Measurements from ENCODE around the gene WDR18.

Gene WDR18

GRCh38 chr19:1008268-1009040 is 24.3 kb downstream of the WDR18 start:
- Histone ChIP-seq H3K4me1 (ENCODE audit: insufficient read depth, low read length, poor library complexity, severe bottlenecking) (no peaks in the 10 kb centered on the region), H3K9me3 (ENCODE audit: insufficient read depth, low read depth, low read length) (no peaks in the 10 kb centered on the region), H3K9ac (ENCODE audit: low read depth, low read length, poor library complexity, severe bottlenecking) (no peak overlapping the region), H4K20me1 (ENCODE audit: insufficient read depth, low read length, poor library complexity, severe bottlenecking) (peaks cover 3% of the 10 kb centered on the region), H3K9me2 (replicated peaks; ENCODE audit: low read depth, low read length) (no peaks in the 10 kb centered on the region), H3K36me3 (ENCODE audit: insufficient read depth, low read length) (peaks cover 21% of the 10 kb centered on the region; the same call in 1 of the 2 replicates), H3K27me3 (ENCODE audit: insufficient read depth, low read length, poor library complexity, severe bottlenecking) (no peaks in the 10 kb centered on the region), H3K4me2 (ENCODE audit: low read depth, low read length, poor library complexity, severe bottlenecking) (no peak overlapping the region), H3F3A (ENCODE audit: low read depth) (no peaks in the 10 kb centered on the region), H3K4me3 (ENCODE audit: low read length, poor library complexity, severe bottlenecking) (no peak overlapping the region), H2AFZ (ENCODE audit: low read length) (no peak overlapping the region), H3K79me2 (ENCODE audit: insufficient read depth, low read length) (peaks cover 2% of the 10 kb centered on the region; the same call in 1 of the 2 replicates)
- TF ChIP-seq CTCF (conservative IDR thresholded peaks at IDR 0.05; ENCODE audit: low read length): no peak

- peaks cover 11% of the 10 kb centered on the region; the same call in 1 of the 2 replicates for H3K79me2 ChIP-seq (ENCODE audit: insufficient read depth, low read length)
- no peaks in the 10 kb centered on the region for H3K27me3 ChIP-seq (ENCODE audit: insufficient read depth, low read length, poor library complexity, severe bottlenecking)
- TF ChIP-seq CTCF (conservative IDR thresholded peaks at IDR 0.05; ENCODE audit: low read length) (no peak), EZH2phosphoT487 (IDR thresholded peaks at IDR 0.05; ENCODE audit: borderline replicate concordance) (no peak)
- H3K36me3 ChIP-seq (ENCODE audit: insufficient read depth, low read length): peaks cover 28% of the 10 kb centered on the region; the same call in 1 of the 2 replicates
- H2AFZ ChIP-seq (ENCODE audit: low read length): no peak overlapping the region
- no peak overlapping the region for H3K4me3 ChIP-seq (ENCODE audit: low read length, poor library complexity, severe bottlenecking)
- H3K4me1 ChIP-seq (ENCODE audit: insufficient read depth, low read length, poor library complexity, severe bottlenecking): no peaks in the 10 kb centered on the region
- peaks cover 11% of the 10 kb centered on the region for H4K20me1 ChIP-seq (ENCODE audit: insufficient read depth, low read length, poor library complexity, severe bottlenecking)
- no peak overlapping the region for H3K4me2 ChIP-seq (ENCODE audit: low read depth, low read length, poor library complexity, severe bottlenecking)
- no peaks in the 10 kb centered on the region for H3K9me3 ChIP-seq (ENCODE audit: insufficient read depth, low read depth, low read length)
- no peak overlapping the region for H3K9ac ChIP-seq (ENCODE audit: low read depth, low read length, poor library complexity, severe bottlenecking)
- H3K9me2 ChIP-seq (replicated peaks; ENCODE audit: low read depth, low read length): no peaks in the 10 kb centered on the region
- H3F3A ChIP-seq (ENCODE audit: low read depth): no peaks in the 10 kb centered on the region
Measured at GRCh38 chr19:1009041-1009980, 25.2 kb downstream of the WDR18 start.

- Histone ChIP-seq H3K4me2 (ENCODE audit: low read depth, low read length, poor library complexity, severe bottlenecking) (no peak overlapping the region), H3K9ac (ENCODE audit: low read depth, low read length, poor library complexity, severe bottlenecking) (no peak overlapping the region), H2AFZ (ENCODE audit: low read length) (no peak overlapping the region), H3K9me3 (ENCODE audit: insufficient read depth, low read depth, low read length) (no peaks in the 10 kb centered on the region), H3K4me1 (ENCODE audit: insufficient read depth, low read length, poor library complexity, severe bottlenecking) (no peaks in the 10 kb centered on the region), H4K20me1 (ENCODE audit: insufficient read depth, low read length, poor library complexity, severe bottlenecking) (peaks cover 18% of the 10 kb centered on the region), H3K36me3 (ENCODE audit: insufficient read depth, low read length) (peaks cover 28% of the 10 kb centered on the region; the same call in 1 of the 2 replicates), H3F3A (ENCODE audit: low read depth) (no peaks in the 10 kb centered on the region), H3K4me3 (ENCODE audit: low read length, poor library complexity, severe bottlenecking) (no peak overlapping the region), H3K27me3 (ENCODE audit: insufficient read depth, low read length, poor library complexity, severe bottlenecking) (no peaks in the 10 kb centered on the region), H3K9me2 (replicated peaks; ENCODE audit: low read depth, low read length) (no peaks in the 10 kb centered on the region), H3K79me2 (ENCODE audit: insufficient read depth, low read length) (peaks cover 18% of the 10 kb centered on the region; the same call in 1 of the 2 replicates)
- no peak for TF ChIP-seq CTCF (conservative IDR thresholded peaks at IDR 0.05; ENCODE audit: low read length)
- TF ChIP-seq EZH2phosphoT487 (IDR thresholded peaks at IDR 0.05; ENCODE audit: borderline replicate concordance): no peak
Measured at GRCh38 chr19:1009981-1010538, 25.9 kb downstream of the WDR18 start.

Measured in Loucy (cell line).